ENCODE data around the gene SAP25. TPM values are rescaled to one million over a fixed set of nuclear protein-coding genes. Genes with fewer than 3 reads are reported as not detected.

SAP25 gene
- total RNA-seq, 2 donors from 2014 or later: 5.8 to 6.3 TPM

DNA sequence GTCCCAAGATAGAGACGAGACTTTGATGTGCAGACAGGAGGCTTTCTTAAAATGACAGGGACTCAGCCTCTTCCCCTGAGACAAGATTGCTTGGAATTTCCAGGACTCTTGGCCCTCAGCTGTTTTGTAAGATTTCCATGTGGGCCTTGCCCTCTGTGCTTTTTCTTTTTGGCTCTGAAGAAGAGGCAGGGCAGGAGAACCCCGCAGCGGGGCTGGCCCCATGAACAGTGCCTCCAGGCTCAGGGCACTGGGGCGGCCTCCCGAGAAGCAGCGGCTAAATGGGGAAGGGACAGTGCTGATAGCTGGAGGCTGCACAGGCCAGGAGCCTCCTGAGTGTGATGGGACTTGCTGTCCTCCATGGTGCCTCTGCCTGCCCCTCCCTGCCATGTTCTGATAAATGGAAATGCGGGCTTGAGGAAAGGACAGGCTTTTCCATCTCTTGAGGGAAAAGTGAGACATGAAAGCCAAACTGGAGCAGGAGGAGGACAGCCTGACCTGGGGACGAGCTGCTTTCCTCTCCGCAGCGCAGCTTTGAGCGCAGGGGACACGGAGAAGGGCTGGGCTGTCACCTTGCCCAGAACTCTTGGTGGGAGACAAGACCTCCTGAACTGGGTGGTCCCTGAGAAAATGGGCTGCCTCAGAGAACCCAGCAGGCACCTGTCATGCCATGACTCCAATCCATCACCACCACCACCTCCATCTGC is 12.1 kb downstream of the SAP25 start:
- Mint-ChIP-seq H3K9me3 (no peaks in the 10 kb centered on the region), H3K4me1 (no peaks in the 10 kb centered on the region), H3K27me3 (ENCODE audit: insufficient read depth) (no peaks in the 10 kb centered on the region), H3K36me3 (ENCODE audit: low read depth) (peaks cover 46% of the 10 kb centered on the region), H3K27ac (no peak overlapping the region), H3K4me3 (no peak overlapping the region)
- 94 to 98% methylated on average over 6 to 12 of the region's 12 CpGs for WGBS, 2 experiments (ENCODE audit: insufficient coverage in 1 of 2, insufficient read length in 1 of 2)
- TF ChIP-seq, protein P1, sequence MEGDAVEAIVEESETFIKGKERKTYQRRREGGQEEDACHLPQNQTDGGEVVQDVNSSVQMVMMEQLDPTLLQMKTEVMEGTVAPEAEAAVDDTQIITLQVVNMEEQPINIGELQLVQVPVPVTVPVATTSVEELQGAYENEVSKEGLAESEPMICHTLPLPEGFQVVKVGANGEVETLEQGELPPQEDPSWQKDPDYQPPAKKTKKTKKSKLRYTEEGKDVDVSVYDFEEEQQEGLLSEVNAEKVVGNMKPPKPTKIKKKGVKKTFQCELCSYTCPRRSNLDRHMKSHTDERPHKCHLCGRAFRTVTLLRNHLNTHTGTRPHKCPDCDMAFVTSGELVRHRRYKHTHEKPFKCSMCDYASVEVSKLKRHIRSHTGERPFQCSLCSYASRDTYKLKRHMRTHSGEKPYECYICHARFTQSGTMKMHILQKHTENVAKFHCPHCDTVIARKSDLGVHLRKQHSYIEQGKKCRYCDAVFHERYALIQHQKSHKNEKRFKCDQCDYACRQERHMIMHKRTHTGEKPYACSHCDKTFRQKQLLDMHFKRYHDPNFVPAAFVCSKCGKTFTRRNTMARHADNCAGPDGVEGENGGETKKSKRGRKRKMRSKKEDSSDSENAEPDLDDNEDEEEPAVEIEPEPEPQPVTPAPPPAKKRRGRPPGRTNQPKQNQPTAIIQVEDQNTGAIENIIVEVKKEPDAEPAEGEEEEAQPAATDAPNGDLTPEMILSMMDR (conservative IDR thresholded peaks at IDR 0.05): no peak
- Histone ChIP-seq H3K27ac (ENCODE audit: low read depth, low read length) (no peak overlapping the region), H3K9ac (ENCODE audit: extremely low read depth, low read length, poor library complexity, severe bottlenecking) (no peak overlapping the region), H3K27me3 (ENCODE audit: control insufficient read depth, insufficient read depth, low read length, poor library complexity, severe bottlenecking) (no peaks in the 10 kb centered on the region), H3K36me3 (ENCODE audit: control insufficient read depth, insufficient read depth, low read length) (peaks cover 82% of the 10 kb centered on the region), H3K4me1 (ENCODE audit: control insufficient read depth, insufficient read depth, low read length) (no peaks in the 10 kb centered on the region), H3K9me3 (ENCODE audit: control insufficient read depth, low read length) (no peaks in the 10 kb centered on the region), H3K4me3 (ENCODE audit: low read length) (no peak overlapping the region)
- no peak for DNase-seq

DNA sequence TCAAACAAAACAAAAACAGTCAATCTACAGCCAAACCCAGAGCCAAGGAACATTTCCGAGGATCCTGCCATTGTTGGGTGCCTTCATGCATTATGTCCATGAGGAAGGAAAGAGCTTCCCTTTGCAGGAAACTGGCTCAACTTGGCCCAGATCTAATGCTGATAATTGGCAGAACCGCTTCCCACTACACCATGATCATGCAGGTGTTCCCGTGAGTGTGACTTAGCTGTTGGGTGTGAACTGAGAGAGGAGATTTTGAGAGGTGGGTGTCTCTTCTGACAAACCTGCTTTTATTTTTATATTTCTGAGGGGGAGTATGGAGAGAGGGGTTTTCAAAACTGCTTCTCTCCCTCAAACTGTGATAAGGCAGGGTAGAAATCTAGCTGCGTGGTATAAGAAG is 14.6 kb downstream of the SAP25 start:
- WGBS, 2 experiments (ENCODE audit: insufficient coverage in 1 of 2, insufficient read length in 1 of 2): 93 to 100% methylated on average over 2 to 4 of the region's 4 CpGs
- Histone ChIP-seq H3K9ac (ENCODE audit: extremely low read depth, low read length, poor library complexity, severe bottlenecking) (no peak overlapping the region), H3K9me3 (ENCODE audit: control insufficient read depth, low read length) (no peaks in the 10 kb centered on the region), H3K27ac (ENCODE audit: low read depth, low read length) (no peak overlapping the region), H3K4me3 (ENCODE audit: low read length) (no peak overlapping the region), H3K27me3 (ENCODE audit: control insufficient read depth, insufficient read depth, low read length, poor library complexity, severe bottlenecking) (no peaks in the 10 kb centered on the region), H3K4me1 (ENCODE audit: control insufficient read depth, insufficient read depth, low read length) (no peaks in the 10 kb centered on the region), H3K36me3 (ENCODE audit: control insufficient read depth, insufficient read depth, low read length) (peaks cover 86% of the 10 kb centered on the region)
- Mint-ChIP-seq H3K27ac (no peak overlapping the region), H3K9me3 (no peaks in the 10 kb centered on the region), H3K4me3 (no peak overlapping the region), H3K4me1 (no peaks in the 10 kb centered on the region), H3K27me3 (ENCODE audit: insufficient read depth) (no peaks in the 10 kb centered on the region), H3K36me3 (ENCODE audit: low read depth) (peaks cover 60% of the 10 kb centered on the region)
- no peak for DNase-seq
- TF ChIP-seq, protein P1 (conservative IDR thresholded peaks at IDR 0.05): no peak

DNA sequence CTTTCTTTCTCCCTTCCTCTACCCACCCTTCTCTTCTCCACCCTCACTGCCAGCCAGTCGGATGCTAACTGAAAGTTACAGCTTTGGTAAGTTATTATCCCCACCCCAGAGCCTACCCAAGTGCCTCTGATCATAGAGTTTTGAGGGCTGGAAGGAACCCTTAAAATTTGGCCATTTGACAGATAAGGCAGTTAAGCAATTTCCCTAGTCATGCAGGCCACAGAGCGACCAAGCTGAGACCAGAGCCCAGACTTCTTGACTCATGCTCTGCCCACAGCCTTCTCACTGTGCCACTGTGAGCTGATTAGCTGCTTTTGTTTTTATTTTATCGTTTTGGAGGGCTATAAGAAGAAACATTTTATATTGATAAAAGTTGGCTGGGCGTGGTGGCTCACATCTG is 17.2 kb downstream of the SAP25 start:
- peaks cover 54% of the 10 kb centered on the region for H3K36me3 Mint-ChIP-seq (ENCODE audit: low read depth)
- H3K4me3 ChIP-seq (ENCODE audit: low read length): no peak overlapping the region
- H3K27me3 ChIP-seq (ENCODE audit: control insufficient read depth, insufficient read depth, low read length, poor library complexity, severe bottlenecking): no peaks in the 10 kb centered on the region
- no peaks in the 10 kb centered on the region for H3K27me3 Mint-ChIP-seq (ENCODE audit: insufficient read depth)
- WGBS, 2 experiments (ENCODE audit: insufficient coverage in 1 of 2, insufficient read length in 1 of 2): 92 to 100% methylated on average over 3 to 4 of the region's 4 CpGs
- H3K4me1 Mint-ChIP-seq: no peaks in the 10 kb centered on the region
- no peaks in the 10 kb centered on the region for H3K4me1 ChIP-seq (ENCODE audit: control insufficient read depth, insufficient read depth, low read length)
- TF ChIP-seq, protein P1 (conservative IDR thresholded peaks at IDR 0.05): no peak
- peaks cover 84% of the 10 kb centered on the region for H3K36me3 ChIP-seq (ENCODE audit: control insufficient read depth, insufficient read depth, low read length)
- DNase-seq: no peak
- H3K9me3 Mint-ChIP-seq: no peaks in the 10 kb centered on the region
- H3K9ac ChIP-seq (ENCODE audit: extremely low read depth, low read length, poor library complexity, severe bottlenecking): no peak overlapping the region
- H3K27ac ChIP-seq (ENCODE audit: low read depth, low read length): no peak overlapping the region
- no peaks in the 10 kb centered on the region for H3K9me3 ChIP-seq (ENCODE audit: control insufficient read depth, low read length)
- no peak overlapping the region for H3K4me3 Mint-ChIP-seq
- no peak overlapping the region for H3K27ac Mint-ChIP-seq

All from endodermal cell (in vitro differentiated cells).